Activated gamma-delta T cell treated with Interleukin-2 at 50 U/mL for 16 hours (primary cell): ENCODE measurements around the gene PCMTD2.

Source experiments
- DNase-seq: peaks from one replicate; pipeline ENCODE4 v3.0.0-alpha.2; 2020

PCMTD2 gene

DNA sequence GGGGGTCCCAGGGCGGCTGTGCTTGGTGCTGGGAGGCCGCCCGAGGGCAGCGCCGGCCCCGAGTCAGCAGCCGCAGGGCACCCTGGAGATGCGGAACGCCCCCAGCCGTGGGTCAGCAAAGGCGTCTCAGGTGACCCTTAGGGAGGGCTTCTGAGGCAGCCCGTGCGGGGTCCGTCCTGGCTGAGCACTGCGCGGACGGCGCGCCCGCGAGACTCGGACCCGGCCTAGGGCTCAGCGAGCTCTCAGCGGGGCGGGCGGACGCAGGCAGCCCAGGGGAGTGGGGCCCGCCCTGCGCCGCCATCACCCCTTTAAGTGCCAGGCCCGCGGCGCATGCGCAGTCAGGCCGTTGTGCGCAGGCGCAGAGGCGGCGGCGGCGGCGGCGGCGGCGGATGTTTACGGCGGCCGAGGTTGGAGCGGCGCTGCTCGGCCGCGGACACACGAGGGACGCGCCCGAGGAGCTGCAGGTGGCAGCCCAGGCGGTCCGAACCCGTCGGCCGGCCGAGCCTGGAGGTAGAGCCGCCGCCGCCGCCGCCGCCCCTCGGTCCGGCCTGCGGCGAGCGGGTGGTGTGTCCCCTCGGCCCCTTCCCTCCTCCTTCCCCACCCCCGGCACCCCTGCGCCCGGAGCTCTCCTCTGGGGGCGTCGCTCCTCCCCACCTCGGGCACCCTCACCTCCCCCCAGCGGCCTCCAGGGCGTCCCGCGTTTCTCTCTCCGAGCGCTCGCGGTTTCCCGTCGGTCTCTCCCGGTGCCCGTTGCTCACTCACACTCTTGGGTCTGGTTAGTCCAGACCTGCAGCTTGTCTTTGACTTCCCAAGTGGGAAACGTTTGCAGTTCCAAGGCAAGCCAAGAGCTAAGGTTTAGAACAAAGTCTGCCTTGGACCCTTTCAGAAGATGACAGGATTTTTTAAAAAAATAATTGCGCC is at the start of gene PCMTD2:
PCMTD2 (plus strand) TSS at position 388 of the 921 bp plus-strand sequence. CDS start 4,218 bp downstream, outside the sequence.
- peak; percentile 83 for DNase-seq

DNA sequence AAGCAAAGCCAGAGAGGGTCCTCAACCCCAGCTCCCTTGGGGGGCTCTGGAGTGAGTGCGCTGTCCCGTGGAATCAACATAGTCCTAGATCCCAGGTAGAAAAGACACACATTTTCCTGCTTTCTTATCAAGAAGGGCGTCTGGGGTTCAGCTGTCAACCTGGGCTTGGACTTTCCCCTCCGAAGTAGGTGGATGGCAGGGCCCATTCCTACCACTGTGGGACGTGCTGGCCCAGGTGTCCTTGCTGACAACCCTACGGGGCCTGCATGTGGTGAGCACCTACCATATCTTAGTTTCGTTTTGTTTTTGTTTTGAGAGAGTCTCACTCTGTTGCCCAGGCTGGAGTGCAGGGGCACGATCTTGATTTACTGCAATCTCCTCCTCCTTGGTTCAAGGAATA is 48.9 kb upstream of the PCMTD2 start:
- no peak for DNase-seq

- no peak for DNase-seq
These were observed 47.6 kb upstream of the PCMTD2 start for GRCh38 chr20:64207641-64208590.

- DNase-seq, result no peak
These were observed 46.4 kb upstream of the PCMTD2 start for GRCh38 chr20:64209148-64209547.

GRCh38 chr20:64210656-64211369 is 44.7 kb upstream of the PCMTD2 start:
- no peak for DNase-seq

- DNase-seq, result no peak
These were observed 43.5 kb upstream of the PCMTD2 start for GRCh38 chr20:64211874-64212658.

DNA sequence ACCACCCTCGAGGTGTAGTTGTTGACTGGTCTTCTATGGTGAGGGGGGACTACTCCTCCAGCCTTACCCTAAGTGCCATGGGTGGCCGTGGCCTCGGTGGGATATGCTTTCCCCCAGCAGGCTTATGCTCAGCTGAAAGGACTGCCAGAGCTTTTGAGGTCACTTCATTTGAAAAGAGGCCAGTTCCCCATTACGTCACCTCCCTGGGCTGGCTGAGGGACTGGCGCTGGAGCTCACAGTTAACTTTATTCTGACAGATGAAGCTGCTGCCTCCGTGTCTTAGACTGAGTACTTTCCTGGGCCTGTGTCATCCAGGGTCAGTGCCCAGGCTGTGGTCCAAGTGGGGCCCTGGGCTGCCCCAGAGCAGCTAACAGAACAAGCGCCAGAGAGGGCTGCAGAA is 42.8 kb upstream of the PCMTD2 start:
- no peak for DNase-seq

- no peak for DNase-seq
These were observed 41.4 kb upstream of the PCMTD2 start for GRCh38 chr20:64214113-64214512.

- DNase-seq, result no peak
These were observed 40.6 kb upstream of the PCMTD2 start for GRCh38 chr20:64214952-64215351.

DNA sequence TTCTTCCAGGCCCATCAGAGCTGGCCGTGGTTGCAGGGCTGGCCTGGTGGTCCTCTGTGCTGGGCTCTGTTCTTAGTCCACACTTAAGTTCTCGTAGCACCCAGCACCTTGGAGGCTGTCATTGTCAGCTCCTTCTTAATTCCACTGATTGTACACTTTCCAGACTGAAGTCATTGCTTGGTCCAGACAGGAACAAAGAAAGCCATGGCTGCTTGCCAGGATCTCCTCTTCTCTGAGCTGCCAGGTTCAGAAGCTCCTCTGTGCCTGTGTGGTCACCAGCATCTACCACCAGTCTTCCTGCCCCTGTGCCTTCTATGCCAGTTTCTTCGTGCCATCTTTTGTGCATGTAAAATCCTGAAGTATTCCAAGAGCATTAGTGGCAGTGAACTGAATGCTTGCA is 39.5 kb upstream of the PCMTD2 start:
- DNase-seq, result no peak

GRCh38 chr20:64216910-64217309 is 38.6 kb upstream of the PCMTD2 start:
- no peak for DNase-seq

- no peak for DNase-seq
These were observed 37.9 kb upstream of the PCMTD2 start for GRCh38 chr20:64217539-64218221.

GRCh38 chr20:64219202-64219601 is 36.3 kb upstream of the PCMTD2 start:
- no peak for DNase-seq

GRCh38 chr20:64219730-64220129 is 35.8 kb upstream of the PCMTD2 start:
- no peak for DNase-seq

DNA sequence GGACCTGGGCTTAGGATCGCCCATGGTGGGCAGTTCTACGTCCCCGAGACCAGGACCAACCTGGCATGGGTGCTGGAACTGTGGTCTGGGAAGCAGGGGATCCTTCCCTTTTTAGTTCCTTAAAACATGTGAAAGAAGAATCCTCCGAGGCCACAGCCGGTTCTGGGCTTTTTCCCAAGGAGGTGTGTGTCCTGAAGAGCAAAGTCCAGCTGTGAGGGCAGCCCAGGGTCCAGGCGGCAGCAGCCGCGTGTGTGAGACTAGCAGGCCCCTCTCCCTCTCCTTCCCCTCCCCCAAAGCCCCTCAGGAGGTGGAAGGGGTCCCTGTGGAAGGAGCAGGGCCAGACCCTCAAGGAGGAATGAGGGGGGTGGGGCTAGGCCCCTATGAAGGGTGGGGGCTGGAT is 35.1 kb upstream of the PCMTD2 start:
- no peak for DNase-seq

- no peak for DNase-seq
These were observed 34.5 kb upstream of the PCMTD2 start for GRCh38 chr20:64220891-64221527.

- no peak for DNase-seq
These were observed 33.2 kb upstream of the PCMTD2 start for GRCh38 chr20:64222291-64222735.

GRCh38 chr20:64222851-64223525 is 32.6 kb upstream of the PCMTD2 start:
- no peak for DNase-seq

- DNase-seq, result no peak
These were observed 32.0 kb upstream of the PCMTD2 start for GRCh38 chr20:64223526-64224067.
